ENCODE measurements around the gene SLC47A1.

SLC47A1 gene

GRCh38 chr17:19549746-19550623 is 16.3 kb downstream of the SLC47A1 start:
- H3K4me3 ChIP-seq (replicated peaks; ENCODE audit: low read depth, low read length) = no peak overlapping the region
- no peak for TF ChIP-seq CTCF (IDR thresholded peaks at IDR 0.05; ENCODE audit: low read length, missing control alignments)
- no peak for DNase-seq (ENCODE audit: low read depth)

GRCh38 chr17:19551165-19551564 is 17.5 kb downstream of the SLC47A1 start:
- no peak for TF ChIP-seq CTCF (IDR thresholded peaks at IDR 0.05; ENCODE audit: low read length, missing control alignments)
- H3K4me3 ChIP-seq (replicated peaks; ENCODE audit: low read depth, low read length) = no peak overlapping the region

GRCh38 chr17:19551591-19552148 is 18.0 kb downstream of the SLC47A1 start:
- no peak overlapping the region for H3K4me3 ChIP-seq (replicated peaks; ENCODE audit: low read depth, low read length)
- TF ChIP-seq CTCF (IDR thresholded peaks at IDR 0.05; ENCODE audit: low read length, missing control alignments) = no peak
- no peak for DNase-seq (ENCODE audit: low read depth)

More at GRCh38 chr17:19551165-19551564, 17.5 kb downstream of the SLC47A1 start:
- no peak for DNase-seq (ENCODE audit: low read depth)

- no peak overlapping the region for H3K4me3 ChIP-seq (replicated peaks; ENCODE audit: low read depth, low read length)
- DNase-seq (ENCODE audit: low read depth) = no peak
- no peak for TF ChIP-seq CTCF (IDR thresholded peaks at IDR 0.05; ENCODE audit: low read length, missing control alignments)
Observed at GRCh38 chr17:19553036-19553435, 19.4 kb downstream of the SLC47A1 start.

- peak; percentile 87 for DNase-seq (ENCODE audit: low read depth)
- H3K4me3 ChIP-seq (replicated peaks; ENCODE audit: low read depth, low read length) = no peak overlapping the region
- TF ChIP-seq CTCF (IDR thresholded peaks at IDR 0.05; ENCODE audit: low read length, missing control alignments) = no peak
Observed at GRCh38 chr17:19554393-19554792, 20.7 kb downstream of the SLC47A1 start.

GRCh38 chr17:19555746-19556145 is 22.1 kb downstream of the SLC47A1 start:
- H3K4me3 ChIP-seq (replicated peaks; ENCODE audit: low read depth, low read length) = no peak overlapping the region
- no peak for DNase-seq (ENCODE audit: low read depth)

More at GRCh38 chr17:19555746-19556145, 22.1 kb downstream of the SLC47A1 start:
- no peak for TF ChIP-seq CTCF (IDR thresholded peaks at IDR 0.05; ENCODE audit: low read length, missing control alignments)

Measured in fibroblast of pulmonary artery (primary cell).